ENCODE measurements around the gene ANKRD36C. TPM values are rescaled to one million over a fixed set of nuclear protein-coding genes. Genes with fewer than 3 reads are reported as not detected.
"Not testable (repeated sequence)": the region's sequence is repeated elsewhere in the genome, so short reads cannot be mapped to it uniquely, and the experiment has no call there.

The ANKRD36C gene
- total RNA-seq, 2 experiments from 2014 or later = 74.0 to 78.3 TPM

GRCh38 chr2:95862121-95862520 lies 129.5 kb downstream of the ANKRD36C start:
- H3K36me3 ChIP-seq (ENCODE audit: insufficient read depth, low read length); H3K27ac Mint-ChIP-seq; DNase-seq; CTCF ChIA-PET; ATAC-seq (ENCODE audit: poor library complexity); H3K9me3 Mint-ChIP-seq; intact Hi-C loops (cut with DNase I, micrococcal nuclease); H3K4me3 Mint-ChIP-seq; H3K27me3 ChIP-seq (ENCODE audit: control insufficient read depth in 1 of 2, insufficient read depth in 2 of 2, low read length in 2 of 2); H3K27ac ChIP-seq (ENCODE audit: low read depth in 1 of 2, low read length in 2 of 2); POLR2A ChIA-PET; H3K4me1 Mint-ChIP-seq (ENCODE audit: low read depth); H3K4me1 ChIP-seq (ENCODE audit: insufficient read depth, low read length); H3K27me3 Mint-ChIP-seq; H3K4me3 ChIP-seq (ENCODE audit: low read length); H3K9me3 ChIP-seq (ENCODE audit: control insufficient read depth in 1 of 2, insufficient read depth in 1 of 2, low read length in 2 of 2): not testable (repeated sequence)
- H3K36me3 Mint-ChIP-seq (ENCODE audit: low read depth) = peaks cover 26% of the 10 kb centered on the region

- no peak overlapping the region for H3K27ac ChIP-seq (ENCODE audit: low read depth in 1 of 2, low read length in 2 of 2)
- H3K9me3 ChIP-seq (ENCODE audit: control insufficient read depth in 1 of 2, insufficient read depth in 1 of 2, low read length in 2 of 2) = peaks cover 0 to 34% of the 10 kb centered on the region in 2 experiments
- intact Hi-C loops (cut with DNase I, micrococcal nuclease) = no loop called here
- H3K27ac Mint-ChIP-seq = no peak overlapping the region
- no peak for DNase-seq
- H3K4me1 ChIP-seq (ENCODE audit: insufficient read depth, low read length) = no peaks in the 10 kb centered on the region
- H3K9me3 Mint-ChIP-seq = peaks cover 2% of the 10 kb centered on the region
- CTCF ChIA-PET = no interaction called here
- no peaks in the 10 kb centered on the region for H3K27me3 Mint-ChIP-seq
- no peaks in the 10 kb centered on the region for H3K4me1 Mint-ChIP-seq (ENCODE audit: low read depth)
- TF ChIP-seq CTCF (IDR thresholded peaks at IDR 0.05) = no peak
- peaks cover 86% of the 10 kb centered on the region for H3K36me3 Mint-ChIP-seq (ENCODE audit: low read depth)
- H3K36me3 ChIP-seq (ENCODE audit: insufficient read depth, low read length) = peaks cover 12% of the 10 kb centered on the region
- no peak for ATAC-seq (ENCODE audit: poor library complexity)
- H3K4me3 ChIP-seq (ENCODE audit: low read length) = no peak overlapping the region
- H3K27me3 ChIP-seq (ENCODE audit: control insufficient read depth in 1 of 2, insufficient read depth in 2 of 2, low read length in 2 of 2) = no peaks in the 10 kb centered on the region
- POLR2A ChIA-PET = no interaction called here
- H3K4me3 Mint-ChIP-seq = no peak overlapping the region
Observed at GRCh38 chr2:95836151-95836550, 155.5 kb downstream of the ANKRD36C start.

- H3K9me3 Mint-ChIP-seq; H3K27ac Mint-ChIP-seq; H3K27me3 ChIP-seq (ENCODE audit: control insufficient read depth in 1 of 2, insufficient read depth in 2 of 2, low read length in 2 of 2); H3K4me3 ChIP-seq (ENCODE audit: low read length); H3K27ac ChIP-seq (ENCODE audit: low read depth in 1 of 2, low read length in 2 of 2); H3K4me1 Mint-ChIP-seq (ENCODE audit: low read depth); POLR2A ChIA-PET; H3K4me1 ChIP-seq (ENCODE audit: insufficient read depth, low read length); ATAC-seq (ENCODE audit: poor library complexity); H3K27me3 Mint-ChIP-seq; CTCF ChIA-PET; H3K4me3 Mint-ChIP-seq; intact Hi-C loops (cut with DNase I, micrococcal nuclease); DNase-seq: not testable (repeated sequence)
- Histone ChIP-seq H3K9me3 (ENCODE audit: control insufficient read depth in 1 of 2, insufficient read depth in 1 of 2, low read length in 2 of 2) (peaks cover 0 to 45% of the 10 kb centered on the region in 2 experiments), H3K36me3 (ENCODE audit: insufficient read depth, low read length) (peaks cover 20% of the 10 kb centered on the region)
- H3K36me3 Mint-ChIP-seq (ENCODE audit: low read depth) = peaks cover 90% of the 10 kb centered on the region
Observed at GRCh38 chr2:95834077-95835013, 157.3 kb downstream of the ANKRD36C start.

GRCh38 chr2:95824218-95824617 lies 167.4 kb downstream of the ANKRD36C start:
- H3K4me3 Mint-ChIP-seq; intact Hi-C loops (cut with DNase I, micrococcal nuclease): not testable (repeated sequence)
- peaks cover 51% of the 10 kb centered on the region for H3K36me3 Mint-ChIP-seq (ENCODE audit: low read depth)

GRCh38 chr2:95817521-95817920 lies 174.1 kb downstream of the ANKRD36C start:
- peaks cover 3 to 49% of the 10 kb centered on the region in 2 experiments for H3K9me3 ChIP-seq (ENCODE audit: control insufficient read depth in 1 of 2, insufficient read depth in 1 of 2, low read length in 2 of 2)
- H3K36me3 Mint-ChIP-seq (ENCODE audit: low read depth) = peaks cover 74% of the 10 kb centered on the region
- not testable (repeated sequence) for H3K4me3 Mint-ChIP-seq

More at GRCh38 chr2:95824218-95824617, 167.4 kb downstream of the ANKRD36C start:
- H3K4me3 ChIP-seq (ENCODE audit: low read length); H3K4me1 ChIP-seq (ENCODE audit: insufficient read depth, low read length); H3K36me3 ChIP-seq (ENCODE audit: insufficient read depth, low read length); H3K27ac ChIP-seq (ENCODE audit: low read depth in 1 of 2, low read length in 2 of 2); CTCF ChIA-PET; H3K4me1 Mint-ChIP-seq (ENCODE audit: low read depth); H3K27me3 ChIP-seq (ENCODE audit: control insufficient read depth in 1 of 2, insufficient read depth in 2 of 2, low read length in 2 of 2); ATAC-seq (ENCODE audit: poor library complexity); DNase-seq; H3K27ac Mint-ChIP-seq; POLR2A ChIA-PET; H3K27me3 Mint-ChIP-seq: not testable (repeated sequence)
- peaks cover 24 to 33% of the 10 kb centered on the region in 2 experiments for H3K9me3 ChIP-seq (ENCODE audit: control insufficient read depth in 1 of 2, insufficient read depth in 1 of 2, low read length in 2 of 2)
- H3K9me3 Mint-ChIP-seq = peaks cover 14% of the 10 kb centered on the region

GRCh38 chr2:95813311-95813710 lies 178.3 kb downstream of the ANKRD36C start:
- H3K27ac Mint-ChIP-seq; intact Hi-C loops (cut with DNase I, micrococcal nuclease); H3K4me1 Mint-ChIP-seq (ENCODE audit: low read depth); H3K27ac ChIP-seq (ENCODE audit: low read depth in 1 of 2, low read length in 2 of 2); H3K9me3 Mint-ChIP-seq; H3K4me3 ChIP-seq (ENCODE audit: low read length); DNase-seq; H3K4me3 Mint-ChIP-seq; H3K27me3 ChIP-seq (ENCODE audit: control insufficient read depth in 1 of 2, insufficient read depth in 2 of 2, low read length in 2 of 2); H3K27me3 Mint-ChIP-seq; H3K4me1 ChIP-seq (ENCODE audit: insufficient read depth, low read length); CTCF ChIA-PET; H3K36me3 ChIP-seq (ENCODE audit: insufficient read depth, low read length); ATAC-seq (ENCODE audit: poor library complexity); POLR2A ChIA-PET: not testable (repeated sequence)
- H3K36me3 Mint-ChIP-seq (ENCODE audit: low read depth) = peaks cover 70% of the 10 kb centered on the region
- peaks cover 0 to 24% of the 10 kb centered on the region in 2 experiments for H3K9me3 ChIP-seq (ENCODE audit: control insufficient read depth in 1 of 2, insufficient read depth in 1 of 2, low read length in 2 of 2)

More at GRCh38 chr2:95817521-95817920, 174.1 kb downstream of the ANKRD36C start:
- DNase-seq; H3K4me1 ChIP-seq (ENCODE audit: insufficient read depth, low read length); H3K27me3 Mint-ChIP-seq; ATAC-seq (ENCODE audit: poor library complexity); POLR2A ChIA-PET; H3K27ac ChIP-seq (ENCODE audit: low read depth in 1 of 2, low read length in 2 of 2); H3K27me3 ChIP-seq (ENCODE audit: control insufficient read depth in 1 of 2, insufficient read depth in 2 of 2, low read length in 2 of 2); H3K36me3 ChIP-seq (ENCODE audit: insufficient read depth, low read length); H3K27ac Mint-ChIP-seq; H3K4me1 Mint-ChIP-seq (ENCODE audit: low read depth); CTCF ChIA-PET; intact Hi-C loops (cut with DNase I, micrococcal nuclease); H3K4me3 ChIP-seq (ENCODE audit: low read length): not testable (repeated sequence)
- peaks cover 21% of the 10 kb centered on the region for H3K9me3 Mint-ChIP-seq

Data from CD4-positive, alpha-beta T cell (primary cell).